Ectodermal cell (in vitro differentiated cells): Measurements from ENCODE around the gene USP5.
"Not testable (repeated sequence)": the region's sequence is repeated elsewhere in the genome, so short reads cannot be mapped to it uniquely, and the experiment has no call there.

Source experiments
- H3K27ac ChIP-seq: 2 replicates; pipeline ENCODE4 v1.7.0; 2013; ENCODE audit warnings: mild to moderate bottlenecking, low read depth, low read length; ENCODE audit not compliant: insufficient read depth, poor library complexity, severe bottlenecking
- H3K27me3 ChIP-seq: 2 replicates; pipeline ENCODE4 v1.7.0; 2013; ENCODE audit warnings: mild to moderate bottlenecking, low read length; ENCODE audit not compliant: insufficient read depth, control insufficient read depth, poor library complexity, severe bottlenecking
- H3K36me3 ChIP-seq: one replicate; pipeline ENCODE4 v1.7.0; 2013; ENCODE audit warnings: low read length; ENCODE audit not compliant: control insufficient read depth, insufficient read depth
- H3K4me1 ChIP-seq: one replicate; pipeline ENCODE4 v1.7.0; 2013; ENCODE audit warnings: low read length; ENCODE audit not compliant: control insufficient read depth, insufficient read depth
- H3K4me3 ChIP-seq: 2 replicates; pipeline ENCODE4 v1.7.0; 2013; ENCODE audit warnings: low read depth, low read length, control low read depth; ENCODE audit not compliant: insufficient read depth
- H3K9me3 ChIP-seq: 2 replicates; pipeline ENCODE4 v1.7.0; 2013; ENCODE audit warnings: mild to moderate bottlenecking, low read length, moderate library complexity; ENCODE audit not compliant: control insufficient read depth
- WGBS, 2 experiments: methylation state at CpG; one replicate each; pipeline ENCODE4 v1.1.7; 2013; ENCODE audit warnings: missing lambda C conversion rate in 2 of 2; 5-methylcytosine and 5-hydroxymethylcytosine counted together

The USP5 gene

DNA sequence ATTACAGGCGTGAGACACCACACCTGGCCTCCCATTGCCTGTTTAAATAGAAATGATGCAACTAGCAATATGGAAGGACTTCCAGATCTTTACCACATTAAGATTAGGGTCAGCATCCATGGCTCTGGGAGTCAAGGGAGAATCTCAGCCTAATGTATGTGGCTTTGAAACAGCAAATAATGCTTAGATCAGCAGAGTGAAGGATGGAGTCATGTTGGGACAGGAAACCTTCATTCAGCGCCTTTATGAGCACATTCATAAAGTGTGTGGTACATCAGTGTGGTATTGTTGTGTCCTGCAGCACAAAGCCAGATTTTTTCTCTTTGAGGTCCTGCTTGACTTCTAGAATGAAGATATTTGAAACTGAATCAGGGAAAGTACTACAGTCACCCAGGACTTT lies 36.4 kb downstream of the USP5 start:
- H3K27ac ChIP-seq = no peak overlapping the region
- H3K4me1 ChIP-seq = peaks cover 6% of the 10 kb centered on the region
- no peak overlapping the region for H3K4me3 ChIP-seq
- H3K27me3 ChIP-seq = no peaks in the 10 kb centered on the region
- no peaks in the 10 kb centered on the region for H3K9me3 ChIP-seq
- 86 to 92% methylated on average over 2 of the region's 2 CpGs for WGBS, 2 experiments
- H3K36me3 ChIP-seq = no peaks in the 10 kb centered on the region

DNA sequence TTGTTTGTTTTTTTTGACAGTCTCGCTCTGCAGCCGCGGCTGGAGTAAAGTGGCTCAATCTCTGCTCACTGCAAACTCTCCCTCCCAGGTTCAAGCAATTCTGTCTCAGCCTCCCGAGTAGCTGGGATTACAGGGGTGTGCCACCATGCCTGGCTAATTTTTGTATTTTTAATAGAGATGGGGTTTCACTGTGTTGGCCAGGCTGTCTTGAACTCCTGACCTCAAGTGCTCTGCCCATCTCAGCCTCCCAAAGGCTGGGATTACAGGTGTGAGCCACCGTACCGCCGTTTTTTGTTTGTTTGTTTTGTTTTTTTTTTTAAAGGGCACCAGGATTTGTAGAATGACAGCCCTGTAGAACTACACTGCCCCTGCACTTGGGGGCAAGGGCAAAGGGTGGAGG lies 36.8 kb downstream of the USP5 start:
- H3K36me3 ChIP-seq, H3K27ac ChIP-seq, H3K4me1 ChIP-seq, H3K4me3 ChIP-seq, H3K9me3 ChIP-seq, H3K27me3 ChIP-seq: not testable (repeated sequence)
- 86 to 90% methylated on average over 7 of the region's 7 CpGs for WGBS, 2 experiments

DNA sequence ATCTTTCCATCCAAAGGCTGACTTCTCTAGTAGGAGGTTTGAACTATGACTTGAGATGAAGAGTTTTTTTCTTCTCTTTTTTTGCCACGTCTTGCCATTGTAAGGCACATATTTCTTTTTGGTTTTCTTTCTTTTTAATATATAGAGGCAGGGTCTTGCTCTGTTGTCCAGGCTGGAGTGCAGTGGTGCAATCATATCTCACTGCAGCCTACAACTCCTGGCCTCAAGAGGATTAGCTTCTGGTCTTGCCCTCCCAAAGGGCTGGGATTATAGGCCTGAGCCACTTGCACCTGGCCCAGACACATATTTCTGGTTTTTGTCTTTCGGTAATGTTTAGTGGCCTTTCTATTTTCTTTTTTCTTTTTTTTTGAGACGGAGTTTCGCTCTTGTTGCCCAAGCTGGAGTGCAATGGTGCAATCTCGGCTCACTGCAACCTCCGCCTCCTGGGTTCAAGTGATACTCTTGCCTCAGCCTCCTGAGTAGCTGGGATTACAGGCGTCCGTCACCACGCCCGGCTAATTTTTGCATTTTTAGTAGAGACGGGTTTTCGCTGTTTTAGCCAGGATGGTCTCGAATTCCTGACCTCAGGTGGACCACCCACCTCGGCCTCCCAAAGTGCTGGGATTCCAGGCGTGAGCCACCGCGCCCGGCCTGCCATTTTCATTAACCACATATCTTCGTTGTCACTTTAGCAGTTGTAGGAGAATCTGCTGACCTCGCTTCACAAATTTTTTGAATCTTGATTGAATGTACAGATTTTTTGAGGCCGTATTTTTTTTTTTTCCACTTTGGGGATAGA lies 38.0 kb downstream of the USP5 start:
- not testable (repeated sequence) for H3K4me3 ChIP-seq, H3K4me1 ChIP-seq, H3K27me3 ChIP-seq, H3K9me3 ChIP-seq, H3K36me3 ChIP-seq
- 90 to 94% methylated on average over 20 of the region's 21 CpGs for WGBS, 2 experiments
- peak overlapping the region; percentile 79 for H3K27ac ChIP-seq

DNA sequence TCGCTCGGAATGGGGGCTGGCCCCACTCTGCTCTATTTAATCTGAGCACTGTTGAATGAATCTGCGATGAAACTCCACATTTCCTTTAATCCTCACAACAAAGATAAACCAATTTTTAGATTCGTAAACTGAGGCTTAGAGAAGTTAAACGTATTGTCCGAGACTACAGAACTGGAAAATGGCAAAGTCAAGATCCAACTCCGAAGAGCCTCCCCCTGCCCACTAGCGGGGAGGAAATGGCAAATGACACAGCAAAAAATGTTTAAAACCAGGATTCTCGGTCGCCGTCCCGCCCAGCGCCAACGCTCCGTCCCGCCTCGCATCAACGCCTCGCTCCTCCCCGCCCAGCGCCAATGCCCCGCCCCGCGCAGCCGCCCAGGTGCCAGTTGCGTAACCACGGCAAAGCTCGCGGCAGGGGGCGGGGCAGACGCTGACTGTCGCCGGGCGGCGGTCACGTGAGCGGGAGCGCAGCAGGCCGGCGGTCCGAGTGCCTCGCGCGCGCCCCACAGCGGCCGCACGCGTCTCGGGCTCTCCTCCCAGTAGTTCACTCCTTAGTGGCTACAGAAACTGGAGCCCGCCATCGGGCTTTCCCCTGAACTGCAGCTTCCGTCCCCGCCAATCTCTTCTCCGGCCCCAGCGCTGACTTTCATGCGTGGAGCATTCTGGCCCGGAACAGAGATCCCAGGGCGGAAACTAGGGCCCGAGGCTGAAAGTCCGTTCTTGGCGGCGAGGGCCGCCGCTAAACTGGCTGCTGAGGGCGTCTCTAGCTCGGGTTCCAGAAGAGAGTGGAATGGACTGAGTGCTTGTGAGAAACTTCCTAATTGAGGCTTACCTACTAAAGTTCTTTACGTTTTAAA lies 39.1 kb downstream of the USP5 start:
- Histone ChIP-seq H3K27me3 (no peaks in the 10 kb centered on the region), H3K9me3 (no peaks in the 10 kb centered on the region), H3K4me3 (peak overlapping the region; percentile 43), H3K36me3 (no peaks in the 10 kb centered on the region), H3K4me1 (no peaks in the 10 kb centered on the region), H3K27ac (peak overlapping the region; percentile 79)
- 7 to 8% methylated on average over 68 of the region's 68 CpGs for WGBS, 2 experiments

DNA sequence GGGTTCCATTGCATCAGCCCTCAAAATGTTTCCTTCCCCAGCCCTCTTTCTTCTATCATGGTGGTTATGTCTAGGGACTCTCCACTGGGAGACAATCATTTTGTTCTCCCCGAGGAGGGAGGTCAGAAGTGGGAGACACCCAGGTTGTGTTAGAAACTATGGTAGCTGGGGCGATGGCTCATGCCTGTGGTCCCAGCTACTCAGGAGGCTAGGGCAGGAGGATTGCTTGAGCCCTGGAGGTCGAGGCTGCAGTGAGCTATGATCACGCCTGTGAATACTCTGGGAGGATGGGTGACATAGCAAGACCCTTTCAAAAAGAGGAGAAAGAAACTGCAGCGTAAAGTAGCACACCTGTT lies 39.7 kb downstream of the USP5 start:
- H3K4me1 ChIP-seq = no peaks in the 10 kb centered on the region
- 92 to 93% methylated on average over 5 of the region's 5 CpGs for WGBS, 2 experiments
- no peak overlapping the region for H3K27ac ChIP-seq
- H3K4me3 ChIP-seq = peak overlapping the region; percentile 43
- H3K9me3 ChIP-seq = no peaks in the 10 kb centered on the region
- H3K27me3 ChIP-seq = no peaks in the 10 kb centered on the region
- H3K36me3 ChIP-seq = no peaks in the 10 kb centered on the region

DNA sequence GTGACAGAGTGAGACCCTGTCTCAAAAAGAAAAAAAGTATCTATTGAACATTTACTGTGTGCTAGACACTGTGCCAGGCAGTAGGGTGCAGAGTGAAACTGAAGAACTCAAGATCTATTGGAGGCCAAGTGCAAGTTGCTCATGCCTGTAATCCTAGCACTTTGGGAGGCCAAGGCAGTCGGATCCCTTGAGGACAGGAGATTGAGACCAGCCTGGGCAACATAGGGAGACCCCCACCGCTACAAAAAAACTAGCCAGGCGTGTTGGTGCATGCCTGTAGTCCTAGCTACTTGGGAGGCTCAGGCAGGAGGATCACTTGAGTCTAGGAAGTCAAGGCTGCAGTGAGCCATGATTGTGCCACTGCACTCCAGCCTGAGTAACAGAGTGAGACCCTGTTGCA lies 40.7 kb downstream of the USP5 start:
- not testable (repeated sequence) for H3K36me3 ChIP-seq, H3K9me3 ChIP-seq, H3K27me3 ChIP-seq, H3K4me3 ChIP-seq, H3K27ac ChIP-seq, H3K4me1 ChIP-seq
- WGBS, 2 experiments = 93 to 96% methylated on average over 3 of the region's 3 CpGs

DNA sequence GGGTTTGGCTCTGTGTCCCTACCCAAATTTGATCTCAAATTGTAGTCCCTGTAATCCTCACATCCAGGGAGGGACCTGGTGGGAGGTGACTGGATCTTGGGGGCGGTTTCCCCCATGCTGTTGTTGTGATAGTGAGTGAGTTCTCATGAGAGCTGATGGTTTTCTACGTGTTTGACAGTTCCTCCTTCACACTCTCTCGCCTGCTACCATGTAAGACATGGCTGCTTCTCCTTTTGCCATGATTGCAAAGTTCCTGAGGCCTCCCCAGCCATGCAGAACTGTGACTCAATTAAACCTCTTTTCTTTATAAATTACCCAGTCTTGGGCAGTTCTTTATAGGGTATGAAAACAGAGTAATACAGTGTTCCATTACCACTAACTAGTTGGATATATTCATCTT lies 42.4 kb downstream of the USP5 start:
- Histone ChIP-seq H3K4me1 (no peaks in the 10 kb centered on the region), H3K9me3 (no peaks in the 10 kb centered on the region), H3K27me3 (no peaks in the 10 kb centered on the region), H3K36me3 (no peaks in the 10 kb centered on the region), H3K27ac (no peak overlapping the region), H3K4me3 (no peak overlapping the region)
- WGBS, 2 experiments = 82 to 85% methylated on average over 3 of the region's 3 CpGs

DNA sequence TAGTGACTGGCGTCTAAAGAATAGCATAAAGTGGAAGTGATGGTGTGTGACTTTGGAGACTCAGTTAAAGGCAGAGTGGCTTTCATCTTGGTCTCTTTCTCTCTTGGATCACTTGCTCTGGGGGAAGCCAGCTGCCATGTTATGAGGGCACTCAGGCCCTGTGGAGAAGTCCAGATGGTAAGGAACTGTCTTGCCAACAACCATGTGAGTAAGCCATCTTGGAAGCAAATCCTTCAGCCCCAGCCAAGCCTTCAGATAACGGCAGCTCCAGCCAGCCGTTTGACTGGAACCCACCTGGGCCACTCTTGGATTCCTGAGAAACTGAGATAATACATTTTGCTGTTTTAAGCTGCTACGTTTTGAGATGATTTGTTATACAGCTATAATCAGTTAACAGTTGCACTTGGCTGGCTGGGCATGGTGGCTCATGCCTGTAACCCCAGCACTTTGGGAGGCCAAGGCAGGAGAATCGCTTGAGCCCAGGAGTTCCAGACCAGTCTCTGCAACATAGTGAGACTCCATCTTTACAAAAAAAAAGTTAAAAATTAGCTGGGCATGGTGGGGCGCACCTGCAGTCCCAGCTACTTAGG lies 45.0 kb downstream of the USP5 start:
- no peaks in the 10 kb centered on the region for H3K27me3 ChIP-seq
- WGBS, 2 experiments = 82 to 88% methylated on average over 6 of the region's 6 CpGs
- no peak overlapping the region for H3K4me3 ChIP-seq
- no peak overlapping the region for H3K27ac ChIP-seq
- H3K9me3 ChIP-seq = no peaks in the 10 kb centered on the region
- no peaks in the 10 kb centered on the region for H3K4me1 ChIP-seq
- H3K36me3 ChIP-seq = no peaks in the 10 kb centered on the region

DNA sequence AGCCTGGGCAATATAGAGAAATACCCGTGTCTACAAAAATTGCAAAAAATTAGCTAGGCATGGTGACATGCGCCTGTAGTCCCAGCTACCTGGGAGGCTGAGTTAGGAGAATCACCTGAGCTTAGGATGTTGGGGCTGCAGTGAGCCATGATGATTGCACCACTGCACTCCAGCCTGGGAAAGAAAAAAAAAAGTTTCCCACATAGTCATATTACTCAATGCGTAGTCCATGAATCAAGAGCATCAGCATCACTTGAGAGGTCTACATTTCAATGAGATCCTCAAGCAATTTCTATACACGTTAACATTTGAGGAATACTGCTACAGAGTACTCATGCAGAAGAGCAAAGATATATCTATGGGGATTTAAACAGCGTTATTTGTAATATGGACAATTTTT lies 47.5 kb downstream of the USP5 start:
- Histone ChIP-seq H3K36me3 (no peaks in the 10 kb centered on the region), H3K27ac (no peak overlapping the region), H3K4me1 (peaks cover 4% of the 10 kb centered on the region), H3K27me3 (no peaks in the 10 kb centered on the region), H3K9me3 (no peaks in the 10 kb centered on the region), H3K4me3 (no peak overlapping the region)
- WGBS, 2 experiments = 89 to 93% methylated on average over 5 of the region's 5 CpGs

DNA sequence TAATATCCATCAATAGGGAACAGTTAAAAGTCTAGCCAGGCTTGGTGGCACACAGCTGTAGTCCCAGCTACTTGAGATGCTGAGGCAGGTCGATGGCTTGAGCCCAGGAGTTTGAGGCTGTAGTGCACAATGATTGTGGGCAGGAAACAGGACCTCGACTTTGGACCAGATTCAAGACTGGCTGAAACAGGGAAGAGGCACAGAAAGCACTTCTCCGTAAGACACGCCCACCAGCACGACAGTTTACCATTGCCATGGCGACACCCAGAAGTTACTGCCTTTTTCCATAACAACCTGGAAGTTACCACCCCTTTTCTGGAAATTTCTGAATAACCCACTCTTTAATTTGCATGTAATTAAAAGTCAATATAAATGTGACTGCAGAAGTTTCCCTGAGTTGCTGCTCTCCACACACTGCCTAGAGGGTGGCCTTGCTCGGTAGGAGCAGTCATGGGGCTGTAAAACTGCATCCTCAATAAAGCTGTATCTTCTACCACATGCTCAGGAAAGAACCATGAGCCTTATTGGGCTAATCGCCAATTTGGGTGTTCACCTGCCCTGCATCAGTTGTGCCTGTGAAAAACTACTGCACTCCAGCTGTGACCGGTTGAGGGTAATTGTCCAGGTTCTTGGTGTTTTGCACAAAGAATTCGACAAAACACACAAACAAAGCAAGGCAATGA lies 48.0 kb downstream of the USP5 start:
- WGBS, 2 experiments = 85 to 87% methylated on average over 10 of the region's 10 CpGs
- Histone ChIP-seq H3K27ac (no peak overlapping the region), H3K27me3 (no peaks in the 10 kb centered on the region), H3K36me3 (no peaks in the 10 kb centered on the region), H3K4me3 (no peak overlapping the region), H3K4me1 (peaks cover 4% of the 10 kb centered on the region), H3K9me3 (no peaks in the 10 kb centered on the region)
